ENCODE results near the gene SNX1.
A peak's percentile ranks its signal among the peaks of the same experiment; 100 is the strongest.

SNX1 gene

GRCh38 chr15:64141798-64142512 lies 46.2 kb downstream of the SNX1 start:
- no peak for TF ChIP-seq CTCF (IDR thresholded peaks at IDR 0.05; ENCODE audit: low read depth, low read length)

GRCh38 chr15:64143276-64143675 lies 47.5 kb downstream of the SNX1 start:
- no peak for TF ChIP-seq CTCF (IDR thresholded peaks at IDR 0.05; ENCODE audit: low read depth, low read length)
- Histone ChIP-seq H3K4me3 (ENCODE audit: low read depth, low read length) (no peak overlapping the region), H3K27me3 (no peaks in the 10 kb centered on the region), H3K9me3 (no peaks in the 10 kb centered on the region), H3K36me3 (peaks cover 12% of the 10 kb centered on the region; the same call in 1 of the 2 replicates), H3K4me1 (peaks cover 11% of the 10 kb centered on the region)
- no peak for DNase-seq

More at GRCh38 chr15:64141798-64142512, 46.2 kb downstream of the SNX1 start:
- H3K27me3 ChIP-seq = no peaks in the 10 kb centered on the region
- H3K4me1 ChIP-seq = peaks cover 7% of the 10 kb centered on the region
- DNase-seq = no peak
- peaks cover 23% of the 10 kb centered on the region for H3K36me3 ChIP-seq
- H3K4me3 ChIP-seq (ENCODE audit: low read depth, low read length) = no peak overlapping the region
- no peaks in the 10 kb centered on the region for H3K9me3 ChIP-seq

- TF ChIP-seq CTCF (IDR thresholded peaks at IDR 0.05; ENCODE audit: low read depth, low read length) = no peak
- no peak overlapping the region for H3K4me3 ChIP-seq (ENCODE audit: low read depth, low read length)
- H3K9me3 ChIP-seq = no peaks in the 10 kb centered on the region
- no peaks in the 10 kb centered on the region for H3K27me3 ChIP-seq
- peaks cover 12% of the 10 kb centered on the region; the same call in 1 of the 2 replicates for H3K36me3 ChIP-seq
- H3K4me1 ChIP-seq = peaks cover 11% of the 10 kb centered on the region
- no peak for DNase-seq
Measured at GRCh38 chr15:64144192-64144564, 48.4 kb downstream of the SNX1 start.

- Histone ChIP-seq H3K36me3 (peaks cover 12% of the 10 kb centered on the region; the same call in 1 of the 2 replicates), H3K4me1 (peaks cover 11% of the 10 kb centered on the region), H3K27me3 (no peaks in the 10 kb centered on the region), H3K4me3 (ENCODE audit: low read depth, low read length) (no peak overlapping the region), H3K9me3 (no peaks in the 10 kb centered on the region)
- TF ChIP-seq CTCF (IDR thresholded peaks at IDR 0.05; ENCODE audit: low read depth, low read length) = no peak
- DNase-seq = no peak
Measured at GRCh38 chr15:64144565-64145281, 48.9 kb downstream of the SNX1 start.

GRCh38 chr15:64146041-64146440 lies 50.3 kb downstream of the SNX1 start:
- peak; percentile 50 for DNase-seq
- peaks cover 11% of the 10 kb centered on the region for H3K4me1 ChIP-seq

More at GRCh38 chr15:64146041-64146440, 50.3 kb downstream of the SNX1 start:
- no peak for TF ChIP-seq CTCF (IDR thresholded peaks at IDR 0.05; ENCODE audit: low read depth, low read length)
- no peak overlapping the region; the same call in 1 of the 2 replicates for H3K4me3 ChIP-seq (ENCODE audit: low read depth, low read length)
- peaks cover 5% of the 10 kb centered on the region; the same call in 1 of the 2 replicates for H3K36me3 ChIP-seq
- no peaks in the 10 kb centered on the region for H3K9me3 ChIP-seq
- H3K27me3 ChIP-seq = no peaks in the 10 kb centered on the region
